HG02981 (cell line): ENCODE data around the gene GRK1.

ENCODE experiments used
- ATAC-seq: cut with Tn5 transposase; IDR thresholded peaks from one replicate; pipeline ENCODE4 v1.9.1; 2021; ENCODE audit warnings: mild to moderate bottlenecking, moderate library complexity; ENCODE audit not compliant: unreplicated experiment

Gene GRK1

GRCh38 chr13:113726961-113727411 is 60.0 kb downstream of the GRK1 start:
- no peak for ATAC-seq

DNA sequence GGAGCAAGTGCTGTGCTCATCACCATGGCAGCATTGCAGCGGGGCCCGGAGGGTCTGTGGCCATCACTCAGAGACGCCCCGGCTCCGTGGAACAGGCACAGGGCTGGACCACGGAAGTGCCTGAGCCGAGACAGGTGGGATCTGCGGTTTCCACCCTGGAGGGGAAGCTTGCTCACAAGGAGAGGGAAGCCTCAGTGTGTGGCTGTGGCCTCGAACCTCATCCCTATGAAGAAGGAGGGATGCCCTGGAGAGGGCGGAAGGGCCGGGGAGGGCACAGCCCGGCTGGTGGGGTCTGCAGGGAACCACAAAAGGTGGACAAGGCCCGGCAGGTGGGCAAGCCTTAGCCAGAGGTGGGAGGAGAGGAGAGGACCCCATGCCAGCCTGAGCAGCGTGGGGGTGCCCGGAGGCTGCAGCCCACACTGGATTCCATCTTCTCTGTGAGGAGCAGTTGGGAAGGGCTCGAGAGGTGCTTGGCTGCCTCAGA is 61.6 kb downstream of the GRK1 start:
- ATAC-seq, result no peak

GRCh38 chr13:113729187-113730019 is 62.4 kb downstream of the GRK1 start:
- ATAC-seq, result no peak

DNA sequence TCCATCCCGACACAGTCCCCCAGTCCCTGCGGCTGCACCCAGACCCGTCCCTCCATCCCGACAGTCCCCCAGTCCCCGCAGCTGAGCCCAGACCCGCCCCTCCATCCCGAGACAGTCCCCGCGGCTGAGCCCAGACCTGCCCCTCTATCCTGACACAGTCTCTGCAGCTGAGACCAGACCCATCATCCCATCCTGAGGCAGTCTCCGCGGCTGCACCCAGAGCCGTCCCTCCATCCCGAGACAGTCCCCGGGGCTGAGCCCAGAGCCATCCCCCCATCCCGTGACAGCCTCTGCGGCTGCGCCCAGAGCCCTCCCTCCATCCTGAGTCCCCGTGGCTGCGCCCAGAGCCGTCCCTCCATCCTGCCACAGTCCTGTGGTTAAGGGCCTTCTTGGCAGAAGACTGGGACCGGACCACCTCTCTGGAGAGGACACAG is 63.3 kb downstream of the GRK1 start:
- ATAC-seq, result no peak

DNA sequence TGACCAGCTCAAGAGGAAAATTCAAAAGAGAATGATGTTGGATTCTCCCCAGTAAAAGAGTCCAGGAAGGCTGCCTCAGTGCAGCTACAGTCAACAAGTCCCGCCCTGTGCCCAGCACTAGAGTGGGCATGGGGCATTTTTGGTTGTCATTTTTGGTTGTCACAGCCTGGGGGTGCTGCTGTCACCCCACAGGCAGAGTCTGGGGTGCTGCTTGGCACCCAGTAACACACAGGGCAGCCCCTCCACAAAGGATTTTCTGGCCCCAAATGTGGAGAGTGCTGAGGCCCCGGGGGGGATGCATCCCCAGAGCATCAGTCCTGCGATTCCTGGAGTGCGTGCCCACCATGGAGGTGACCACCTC is 63.8 kb downstream of the GRK1 start:
- no peak for ATAC-seq

DNA sequence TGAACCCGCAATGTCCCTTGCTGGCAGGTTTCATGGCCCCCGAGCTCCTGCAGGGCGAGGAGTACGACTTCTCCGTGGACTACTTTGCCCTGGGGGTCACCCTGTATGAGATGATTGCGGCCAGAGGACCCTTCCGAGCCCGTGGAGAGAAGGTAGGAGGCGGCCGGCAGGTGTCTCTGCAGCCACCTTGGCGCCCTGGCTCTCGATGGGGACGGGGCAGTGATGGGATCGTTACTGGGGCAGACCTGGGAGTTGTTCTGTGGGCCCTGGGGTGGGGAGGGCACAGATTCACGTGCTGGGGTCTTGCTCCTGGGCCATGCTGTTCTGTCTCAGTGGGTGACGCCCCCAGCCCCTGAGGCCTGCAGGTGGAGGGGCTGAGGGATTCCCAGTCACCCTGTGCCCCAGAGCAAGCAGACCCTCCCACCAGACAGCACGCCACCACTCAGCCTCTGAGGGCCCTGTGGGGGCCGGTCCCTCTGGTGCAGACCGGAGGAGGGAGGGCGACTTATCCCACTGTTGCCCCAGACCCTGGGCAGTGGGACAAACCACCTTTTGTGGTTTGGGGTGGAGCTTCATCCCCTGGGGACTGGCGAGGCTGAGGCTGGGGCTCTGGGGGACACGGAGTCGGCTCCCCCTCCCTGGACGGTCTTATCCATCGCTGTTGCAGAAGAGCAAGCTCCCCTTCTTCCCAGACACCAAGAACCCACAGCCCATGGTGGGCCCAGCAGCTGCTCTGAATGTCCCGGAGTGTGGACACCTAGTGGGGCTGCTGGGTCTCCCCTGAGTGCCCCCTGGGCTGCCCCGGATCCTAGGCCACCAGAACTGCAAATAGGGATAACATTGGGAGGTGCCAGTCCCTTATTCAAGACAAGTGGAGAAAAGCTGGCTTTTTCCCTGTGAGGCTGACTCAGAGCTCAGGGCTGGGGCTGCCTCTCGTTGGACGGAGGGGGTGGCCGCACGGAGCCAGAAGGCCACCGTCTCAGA is 64.5 kb downstream of the GRK1 start:
- no peak for ATAC-seq

GRCh38 chr13:113732176-113732960 is 65.3 kb downstream of the GRK1 start:
- ATAC-seq, result no peak

GRCh38 chr13:113732961-113733950 is 66.2 kb downstream of the GRK1 start:
- no peak for ATAC-seq

DNA sequence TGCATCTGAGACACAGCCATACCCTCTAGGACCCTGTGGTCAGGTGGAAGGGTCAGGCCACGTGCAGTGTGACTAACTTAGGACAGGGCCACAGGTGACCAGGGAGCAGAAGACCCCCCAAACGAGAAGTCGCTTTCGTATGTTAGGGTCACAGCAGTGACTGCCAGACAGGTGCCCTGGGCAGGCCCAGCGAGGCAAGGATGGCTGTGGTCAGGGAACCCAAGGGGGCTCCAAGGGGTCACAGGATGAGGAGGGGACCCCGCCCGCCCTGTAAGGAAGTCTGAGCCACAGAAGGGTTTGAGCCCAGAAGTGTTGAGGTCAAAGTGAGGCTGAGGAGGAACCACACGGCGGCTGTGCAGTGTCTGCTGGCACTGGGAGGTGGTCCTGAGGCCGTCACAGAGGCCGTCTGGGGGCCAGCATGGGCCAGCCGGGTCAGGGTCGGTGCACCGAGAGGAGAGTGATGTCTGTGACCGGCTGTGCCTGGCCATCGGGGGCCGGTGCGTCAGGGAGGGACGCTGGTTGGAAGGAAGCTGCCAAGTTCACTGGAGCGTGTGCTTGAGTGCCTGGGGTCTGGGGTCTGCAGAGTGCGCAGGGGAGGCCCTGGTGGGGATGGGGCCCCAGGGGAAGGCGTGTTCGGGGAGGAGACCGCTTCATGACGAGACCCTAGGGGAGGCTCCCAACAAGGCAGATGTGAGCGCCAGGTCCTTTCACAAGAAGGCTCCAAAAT is 67.2 kb downstream of the GRK1 start:
- ATAC-seq, result no peak

GRCh38 chr13:113734826-113735125 is 67.8 kb downstream of the GRK1 start:
- ATAC-seq, result no peak

DNA sequence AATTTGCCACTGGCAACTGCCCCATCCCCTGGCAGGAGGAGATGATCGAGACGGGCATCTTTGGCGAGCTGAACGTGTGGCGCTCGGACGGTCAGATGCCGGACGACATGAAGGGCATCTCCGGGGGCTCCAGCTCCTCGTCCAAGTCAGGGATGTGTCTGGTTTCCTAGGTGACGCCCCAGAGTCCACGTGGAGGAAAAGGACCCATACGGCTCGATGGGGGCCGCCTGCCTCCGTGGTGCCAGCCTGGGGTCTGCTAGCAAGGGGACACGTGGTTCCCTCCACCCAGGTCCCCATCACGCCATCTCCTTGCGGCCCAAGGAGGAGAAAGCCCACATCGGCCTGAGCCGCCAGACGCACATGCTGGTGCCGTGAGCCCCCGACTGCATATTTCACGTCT is 68.2 kb downstream of the GRK1 start:
- no peak for ATAC-seq

DNA sequence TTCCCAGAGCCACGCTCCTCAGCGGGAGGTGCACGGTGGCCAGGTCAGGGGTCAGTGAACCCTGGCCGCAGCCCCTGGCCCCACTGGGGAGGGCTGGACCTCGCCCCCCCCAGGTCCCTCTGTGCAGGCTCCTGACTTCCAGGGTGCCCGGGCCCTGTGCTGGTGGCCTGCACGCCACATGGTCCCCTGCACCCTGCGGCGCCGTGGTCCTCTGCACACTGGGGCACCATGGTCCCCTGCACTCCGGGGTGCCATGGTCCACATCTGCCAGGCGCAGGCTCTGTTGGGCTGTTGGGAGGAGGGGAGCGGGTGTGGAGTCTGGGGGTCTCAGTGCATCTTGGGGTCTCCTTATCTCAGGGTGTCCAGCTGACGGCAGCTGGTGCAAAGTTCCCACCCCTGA is 68.7 kb downstream of the GRK1 start:
- ATAC-seq, result no peak

- ATAC-seq, result no peak
These were observed 69.3 kb downstream of the GRK1 start for GRCh38 chr13:113736258-113736731.

DNA sequence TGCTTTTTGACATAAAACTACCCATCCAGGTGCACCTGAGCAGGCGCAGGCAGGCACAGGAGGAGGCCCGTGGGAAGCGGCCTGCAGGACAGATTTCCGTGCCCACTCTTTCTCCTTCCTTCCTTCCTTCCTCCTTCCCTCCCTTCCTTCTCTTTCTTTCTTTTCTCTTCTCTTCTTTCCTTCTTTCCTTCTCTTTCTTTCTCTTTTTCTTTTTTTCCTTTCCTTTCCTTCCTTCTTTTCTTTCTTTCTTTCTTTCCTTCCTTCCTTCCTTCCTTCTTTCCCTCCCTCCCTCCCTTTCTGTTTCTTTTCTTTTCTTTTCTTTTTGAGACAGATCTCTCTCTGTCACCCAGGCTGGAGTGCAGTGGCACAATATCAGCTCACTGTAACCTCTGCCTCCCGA is 70.8 kb downstream of the GRK1 start:
- no peak for ATAC-seq

DNA sequence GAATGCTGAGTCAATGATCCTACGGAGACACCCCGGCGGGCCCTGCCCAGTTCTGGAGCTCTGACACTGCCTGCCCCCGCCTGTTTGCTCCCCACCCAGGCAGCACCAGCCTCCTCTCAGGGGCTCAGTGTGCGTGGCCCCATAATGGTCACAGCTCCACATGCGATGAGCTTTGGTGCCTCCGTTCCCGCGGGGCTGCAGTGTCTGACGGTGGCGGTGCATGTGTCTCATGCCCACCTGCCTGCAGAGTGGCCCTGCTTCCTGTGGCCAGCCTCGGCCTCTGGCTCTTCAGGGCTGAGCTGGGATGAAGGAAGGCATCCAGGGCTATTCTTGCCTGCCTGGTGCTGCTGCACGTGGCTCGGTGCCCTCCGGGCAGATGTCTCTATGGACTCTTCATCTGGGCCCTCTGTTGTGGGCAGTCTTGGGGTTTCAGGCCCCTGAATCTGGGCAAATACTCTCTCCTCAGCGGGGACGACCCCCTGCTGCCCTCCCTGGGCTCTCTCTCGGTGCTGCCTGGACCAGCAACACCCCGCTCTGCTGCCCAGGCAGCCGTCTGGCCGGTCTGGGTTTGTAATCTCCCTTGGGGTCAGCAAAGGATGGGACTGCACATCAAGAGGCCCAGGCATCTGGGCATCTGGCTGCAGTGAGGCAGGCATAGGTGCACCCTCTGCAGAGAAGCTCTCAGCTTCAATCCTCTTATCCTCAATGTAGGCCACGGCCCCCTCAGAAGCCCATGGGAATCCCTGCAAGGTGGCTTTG is 72.7 kb downstream of the GRK1 start:
- ATAC-seq, result no peak

DNA sequence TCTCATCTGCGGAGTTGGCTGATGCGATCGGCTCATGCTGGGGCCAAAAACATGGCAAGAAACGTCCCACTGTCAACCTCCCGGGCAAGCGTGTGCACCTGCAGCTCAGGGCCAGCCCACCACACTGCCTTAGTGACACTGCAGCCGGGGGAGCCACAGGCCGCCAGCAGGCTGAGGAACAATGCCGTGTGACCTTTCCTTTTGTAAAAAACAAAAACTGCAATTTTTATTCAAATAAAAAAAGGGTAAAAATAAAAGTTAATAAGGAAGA is 73.2 kb downstream of the GRK1 start:
- no peak for ATAC-seq

- no peak for ATAC-seq
These were observed 73.6 kb downstream of the GRK1 start for GRCh38 chr13:113740661-113741060.

DNA sequence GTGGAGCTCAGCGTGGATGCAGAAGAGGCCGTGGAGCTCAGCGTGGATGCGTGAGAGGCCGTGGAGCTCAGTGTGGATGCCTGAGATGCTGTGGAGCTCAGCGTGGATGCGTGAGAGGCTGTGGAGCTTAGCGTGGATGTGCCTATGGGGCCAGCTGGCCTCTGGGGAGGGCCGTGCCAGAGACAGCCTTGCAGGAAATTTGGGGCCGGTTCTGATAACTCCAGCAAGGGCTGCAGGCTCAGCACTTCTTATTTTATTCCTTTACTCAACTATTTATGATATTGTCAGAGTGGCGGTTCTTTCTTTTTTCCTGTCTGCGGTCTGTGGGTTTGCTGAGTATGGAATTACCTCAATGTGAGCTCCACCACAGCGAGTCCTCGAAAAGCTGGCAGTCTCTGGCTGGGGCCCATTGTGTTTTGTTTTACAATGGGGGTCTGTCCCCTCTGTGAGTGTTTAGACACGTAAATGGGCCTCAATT is 74.2 kb downstream of the GRK1 start:
- ATAC-seq, result no peak
